Testis (tissue), 2 donors: Measurements from ENCODE around the gene PEPD.

Experiments used
- CTCF ChIP-seq, 3 experiments: fragments of 450-650 bp in 2 of 3; fragments of 200-600 bp in 1 of 3; sonication (generic) in 1 of 3; IDR thresholded peaks; one replicate each; pipeline ENCODE4 v1.5.1; 2016 to 2019; ENCODE audit warnings: antibody characterized with exemption in 3 of 3, mild to moderate bottlenecking in 2 of 3, moderate library complexity in 1 of 3
- POLR2A ChIP-seq: fragments of 450-650 bp; IDR thresholded peaks from one replicate; pipeline ENCODE4 v1.6.1; 2017; ENCODE audit warnings: antibody characterized with exemption, mild to moderate bottlenecking, moderate library complexity

GRCh38 chr19:33379151-33379829 lies 142.3 kb downstream of the PEPD start:
- TF ChIP-seq CTCF (IDR thresholded peaks at IDR 0.05) (no peak), POLR2A (no peak)
